Activated gamma-delta T cell treated with anti-CD3 and anti-CD28 coated beads, Interleukin-2, amount 50 U/mL, for 16 hours (primary cell): ENCODE measurements around the gene CMTM5.
"Not testable (repeated sequence)": the region's sequence is repeated elsewhere in the genome, so short reads cannot be mapped to it uniquely, and the experiment has no call there.

Experiments
- DNase-seq: peaks from one replicate; pipeline ENCODE4 v3.0.0-alpha.2; 2020; ENCODE audit warnings: low read depth

The CMTM5 gene

DNA sequence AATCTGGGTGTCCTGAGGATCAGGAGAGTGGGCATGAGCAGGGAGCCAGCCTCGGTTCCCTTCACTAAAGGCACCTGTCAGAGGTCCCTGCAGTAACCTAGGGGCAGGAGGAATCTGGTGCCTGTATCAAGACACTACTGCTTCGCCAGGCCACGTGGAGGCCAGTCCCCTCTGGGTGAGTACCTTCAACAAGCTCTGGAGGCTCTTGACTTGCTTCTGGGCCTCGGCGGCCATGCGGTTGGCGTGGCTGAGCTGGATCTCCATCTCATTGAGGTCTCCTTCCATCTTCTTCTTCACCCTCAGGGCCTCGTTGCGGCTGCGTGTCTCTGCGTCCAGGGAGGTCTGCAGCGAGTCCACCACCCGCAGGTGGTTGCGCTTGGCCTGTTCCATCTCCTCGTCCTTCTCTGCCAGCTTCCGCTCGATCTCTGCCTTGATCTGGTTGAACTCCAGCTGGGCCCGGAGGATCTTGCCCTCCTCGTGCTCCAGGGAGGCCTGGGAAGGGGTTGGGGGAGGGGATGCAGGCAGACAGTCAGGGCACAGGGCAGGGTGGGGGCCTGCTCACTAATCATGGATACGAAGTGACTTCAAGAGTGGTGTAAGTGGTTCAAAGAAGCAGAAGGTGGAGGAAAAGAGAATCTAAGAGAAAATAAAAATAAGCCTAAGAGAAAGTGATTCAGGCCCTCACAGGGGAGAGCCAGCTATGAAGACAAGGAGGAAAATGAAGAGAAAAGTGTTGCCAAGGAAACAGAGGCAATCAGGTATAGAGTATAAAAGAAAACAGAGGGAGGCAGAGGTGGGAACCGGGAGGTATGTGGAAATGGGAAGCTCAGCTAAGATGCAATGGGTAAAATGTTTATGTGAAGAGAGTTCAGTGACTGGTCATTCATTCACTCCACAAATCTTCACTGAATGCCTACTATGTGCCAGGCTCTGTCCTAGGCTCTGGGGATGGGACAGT, 39.3 kb downstream of the CMTM5 start:
- DNase-seq, result no peak

DNA sequence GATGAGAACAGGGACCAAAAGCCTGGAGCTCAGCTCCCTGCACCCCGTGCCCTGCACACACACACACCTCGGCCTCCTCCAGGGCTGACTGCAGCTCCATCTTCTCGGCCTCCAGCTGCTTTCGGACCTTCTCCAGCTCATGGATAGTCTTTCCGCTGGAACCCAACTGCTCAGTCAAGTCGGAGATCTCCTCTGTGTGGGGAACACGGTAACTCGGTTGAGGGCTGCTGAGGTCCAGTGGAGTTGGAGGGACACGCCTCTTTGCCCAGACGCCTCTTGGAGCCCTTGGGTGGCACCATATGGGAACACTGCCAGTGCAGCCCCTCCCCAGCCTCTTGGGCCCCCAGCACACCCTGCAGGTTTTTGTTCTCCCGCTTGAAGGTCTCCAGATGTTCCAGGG, 40.0 kb downstream of the CMTM5 start:
- DNase-seq, result no peak

- not testable (repeated sequence) for DNase-seq
Measured at GRCh38 chr14:23417269-23417668, 40.4 kb downstream of the CMTM5 start.

DNA sequence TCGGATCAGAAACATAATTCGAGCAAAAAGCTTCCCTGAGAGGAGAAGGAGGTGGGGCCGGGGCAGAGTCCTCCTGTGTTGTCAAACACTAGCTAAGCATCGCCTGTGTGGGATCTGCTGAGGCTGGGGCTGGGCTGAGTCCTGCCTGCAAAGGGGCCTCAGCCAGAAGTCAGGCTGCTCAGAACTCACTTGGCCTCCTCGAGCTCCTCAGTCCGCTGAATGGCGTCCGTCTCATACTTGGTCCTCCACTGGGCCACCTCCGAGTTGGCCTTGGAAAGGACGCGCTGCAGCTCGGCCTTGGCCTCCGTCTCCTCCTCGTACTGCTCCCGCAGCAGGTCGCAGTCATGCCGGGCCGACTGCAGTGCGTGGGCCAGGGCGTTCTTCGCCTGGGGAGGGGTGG, 41.2 kb downstream of the CMTM5 start:
- DNase-seq, result no peak

DNA sequence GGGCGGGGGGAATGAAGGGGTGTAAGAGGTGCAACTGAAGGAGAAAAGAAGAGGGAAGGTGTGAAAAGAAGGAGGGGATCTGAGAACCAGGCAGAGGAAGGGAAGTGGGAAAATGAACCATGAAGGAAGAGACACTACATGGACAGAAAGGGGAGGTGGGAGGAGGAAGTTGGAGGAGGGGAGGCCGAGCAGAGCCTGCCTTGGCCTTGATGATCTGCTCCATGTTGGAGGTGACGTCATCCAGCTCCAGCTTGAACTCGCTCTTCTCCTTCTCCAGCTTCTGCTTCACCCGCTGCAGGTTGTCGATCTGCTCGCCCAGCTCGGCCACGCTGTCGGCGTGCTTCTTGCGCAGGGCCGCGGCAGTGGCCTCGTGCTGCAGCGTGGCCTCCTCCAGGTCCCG, 42.8 kb downstream of the CMTM5 start:
- DNase-seq, result not testable (repeated sequence)

GRCh38 chr14:23421594-23421993, 44.7 kb downstream of the CMTM5 start:
- DNase-seq, result no peak

- DNase-seq, result no peak
Measured at GRCh38 chr14:23423657-23424056, 46.8 kb downstream of the CMTM5 start.

- no peak for DNase-seq
Measured at GRCh38 chr14:23425169-23425568, 48.3 kb downstream of the CMTM5 start.

DNA sequence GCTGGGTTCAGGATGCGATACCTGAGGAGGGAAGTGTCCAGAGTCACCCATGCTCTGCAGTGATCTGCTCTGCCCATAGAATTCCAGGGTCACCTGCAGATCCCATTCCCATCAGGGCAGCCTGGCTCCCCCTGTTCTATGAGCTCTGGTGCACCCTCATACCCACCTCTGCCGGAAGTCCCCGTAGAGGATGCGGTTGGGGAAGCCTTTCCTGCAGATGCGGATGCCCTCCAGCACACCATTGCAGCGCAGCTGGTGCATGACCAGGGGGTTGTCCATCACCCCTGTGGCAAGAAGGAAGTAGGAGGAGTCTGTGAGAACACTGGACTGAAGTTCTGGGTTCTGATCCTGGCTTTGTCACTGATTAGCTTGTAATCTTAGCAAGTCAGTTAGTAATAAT, 49.0 kb downstream of the CMTM5 start:
- not testable (repeated sequence) for DNase-seq

DNA sequence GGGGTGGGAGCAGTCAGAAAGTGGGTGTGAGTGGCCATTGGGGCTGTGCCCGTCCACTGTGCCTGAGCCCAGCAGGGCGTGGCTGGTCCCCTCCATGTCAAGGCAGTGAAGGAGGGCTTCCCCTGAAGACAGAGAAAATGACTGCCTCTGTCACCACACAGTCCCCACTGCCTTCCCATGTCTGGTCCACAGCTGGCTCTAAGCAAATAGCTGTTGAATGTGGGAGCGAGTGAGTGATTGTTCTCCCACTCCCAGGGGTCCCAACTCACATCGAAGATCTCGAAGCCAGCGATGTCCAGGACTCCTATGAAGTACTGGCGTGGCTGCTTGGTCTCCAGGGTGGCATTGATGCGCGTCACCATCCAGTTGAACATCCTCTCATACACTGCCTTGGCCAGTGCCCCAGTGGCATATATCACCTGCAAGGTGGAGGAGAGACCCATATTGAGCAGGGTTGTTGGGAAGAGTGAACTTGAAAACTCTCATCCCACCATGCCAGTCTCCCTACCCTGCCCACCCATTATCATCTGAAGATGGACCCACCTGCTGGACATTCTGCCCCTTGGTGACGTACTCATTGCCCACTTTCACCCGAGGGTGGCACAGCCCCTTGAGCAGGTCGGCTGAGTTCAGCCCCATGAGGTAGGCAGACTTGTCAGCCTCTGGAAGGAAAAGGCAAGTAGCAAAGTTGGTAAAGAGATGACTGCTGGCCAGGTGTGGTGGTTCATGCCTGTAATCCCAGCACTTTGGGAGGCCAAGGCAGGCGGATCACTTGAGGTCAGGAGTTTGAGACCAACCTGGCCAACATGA, 52.0 kb downstream of the CMTM5 start:
- DNase-seq, result no peak
